Measurements from ENCODE around the gene RASAL2.

The RASAL2 gene

DNA sequence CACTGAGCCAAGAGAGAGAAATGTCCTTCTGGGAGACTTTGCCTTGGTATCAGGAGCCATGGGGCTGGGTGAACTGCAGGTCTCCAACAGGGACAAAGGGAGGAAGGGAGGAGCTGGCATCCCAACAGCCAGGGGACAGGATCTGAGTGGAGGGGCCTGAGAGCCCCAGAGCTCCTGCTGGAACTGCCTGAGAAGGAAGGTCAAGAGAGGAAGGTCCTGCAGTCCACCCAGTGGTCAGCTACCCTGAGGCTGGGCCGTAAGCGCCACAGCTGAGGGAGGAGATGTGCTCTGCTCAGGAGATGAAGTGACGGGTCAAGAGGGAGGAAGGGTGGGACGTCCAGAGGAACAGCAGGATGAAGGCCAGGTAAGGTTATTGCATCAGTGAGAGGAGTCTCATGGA, 410.4 kb downstream of the RASAL2 start:
- no peak overlapping the region for H3K27ac ChIP-seq
- no peak overlapping the region for H3K4me3 ChIP-seq (ENCODE audit: low read depth in 1 of 2, low read length in 1 of 2)
- no peak for TF ChIP-seq CTCF (IDR thresholded peaks at IDR 0.05)
- no peaks in the 10 kb centered on the region for H3K27me3 ChIP-seq
- no peaks in the 10 kb centered on the region for H3K9me3 ChIP-seq
- H3K4me1 ChIP-seq (ENCODE audit: control insufficient read depth in 1 of 2, insufficient read depth in 1 of 2, low read depth in 1 of 2, low read length in 1 of 2): no peaks in the 10 kb centered on the region
- H3K36me3 ChIP-seq: no peaks in the 10 kb centered on the region

- no peaks in the 10 kb centered on the region for H3K4me1 ChIP-seq (ENCODE audit: control insufficient read depth in 1 of 2, insufficient read depth in 1 of 2, low read depth in 1 of 2, low read length in 1 of 2)
- H3K36me3 ChIP-seq: no peaks in the 10 kb centered on the region
- no peak for TF ChIP-seq CTCF (IDR thresholded peaks at IDR 0.05)
- H3K4me3 ChIP-seq (ENCODE audit: low read depth in 1 of 2, low read length in 1 of 2): no peak overlapping the region
- H3K9me3 ChIP-seq: no peaks in the 10 kb centered on the region
- H3K27me3 ChIP-seq: no peaks in the 10 kb centered on the region
- H3K27ac ChIP-seq: no peak overlapping the region
Observed at GRCh38 chr1:178506177-178506576, 412.3 kb downstream of the RASAL2 start.

- Histone ChIP-seq H3K9me3 (no peaks in the 10 kb centered on the region), H3K36me3 (no peaks in the 10 kb centered on the region), H3K27me3 (no peaks in the 10 kb centered on the region), H3K4me1 (ENCODE audit: control insufficient read depth in 1 of 2, insufficient read depth in 1 of 2, low read depth in 1 of 2, low read length in 1 of 2) (no peaks in the 10 kb centered on the region), H3K27ac (no peak overlapping the region), H3K4me3 (ENCODE audit: low read depth in 1 of 2, low read length in 1 of 2) (no peak overlapping the region)
- TF ChIP-seq CTCF (IDR thresholded peaks at IDR 0.05): no peak
Observed at GRCh38 chr1:178506669-178507068, 412.8 kb downstream of the RASAL2 start.

DNA sequence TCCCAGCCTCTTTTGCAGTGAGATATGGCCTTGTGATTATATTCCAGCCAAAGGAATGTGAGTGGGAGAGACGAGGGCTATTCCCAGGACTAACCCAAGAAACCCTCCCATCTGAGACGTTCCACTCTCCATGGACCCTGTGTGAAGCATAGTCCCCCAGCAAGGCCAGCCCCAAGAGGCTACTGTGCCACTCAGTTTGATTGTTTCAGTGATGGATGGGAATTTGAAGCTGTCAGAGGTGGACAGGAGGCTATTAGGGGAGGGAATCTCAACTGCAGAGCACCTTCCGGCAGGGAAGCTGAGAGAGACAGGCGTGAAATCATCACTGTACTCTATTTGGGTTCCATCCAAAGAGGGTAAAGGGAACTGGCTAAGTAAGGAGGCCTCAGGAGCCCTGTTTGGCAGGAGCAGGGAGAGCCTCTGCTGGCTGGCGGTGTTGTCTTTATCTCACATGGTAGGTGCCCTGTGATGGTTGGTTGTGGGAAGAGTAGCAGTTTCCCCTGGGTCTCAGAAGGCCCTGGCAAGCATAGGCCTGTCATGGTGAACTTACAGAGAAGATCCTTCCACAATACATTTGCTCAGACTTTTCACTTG, 415.6 kb downstream of the RASAL2 start:
- H3K36me3 ChIP-seq: no peaks in the 10 kb centered on the region
- no peaks in the 10 kb centered on the region for H3K9me3 ChIP-seq
- no peak overlapping the region for H3K4me3 ChIP-seq (ENCODE audit: low read depth in 1 of 2, low read length in 1 of 2)
- H3K27ac ChIP-seq: no peak overlapping the region
- no peaks in the 10 kb centered on the region for H3K4me1 ChIP-seq (ENCODE audit: control insufficient read depth in 1 of 2, insufficient read depth in 1 of 2, low read depth in 1 of 2, low read length in 1 of 2)
- H3K27me3 ChIP-seq: no peaks in the 10 kb centered on the region
- no peak for TF ChIP-seq CTCF (IDR thresholded peaks at IDR 0.05)

DNA sequence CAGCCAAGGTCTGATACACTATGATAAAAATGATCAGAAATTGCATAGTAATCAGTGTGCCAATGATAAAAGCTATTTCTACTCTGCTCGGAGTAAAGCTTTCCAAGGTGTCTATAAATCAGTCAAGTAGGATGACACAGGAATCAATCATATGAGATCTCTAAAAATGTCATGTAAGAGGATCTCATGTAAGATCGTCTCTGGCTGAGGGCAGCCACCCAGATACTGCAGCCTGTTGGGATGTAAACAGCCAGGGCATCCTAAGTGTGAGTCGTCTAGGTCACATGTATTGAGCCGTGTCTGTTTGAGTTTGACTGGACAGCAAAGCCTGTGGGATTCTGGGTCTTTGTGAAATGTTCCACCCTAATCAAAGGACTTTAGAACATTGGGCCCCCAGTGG, 416.3 kb downstream of the RASAL2 start:
- no peak overlapping the region for H3K4me3 ChIP-seq (ENCODE audit: low read depth in 1 of 2, low read length in 1 of 2)
- no peaks in the 10 kb centered on the region for H3K4me1 ChIP-seq (ENCODE audit: control insufficient read depth in 1 of 2, insufficient read depth in 1 of 2, low read depth in 1 of 2, low read length in 1 of 2)
- H3K27ac ChIP-seq: no peak overlapping the region
- H3K27me3 ChIP-seq: no peaks in the 10 kb centered on the region
- no peak for TF ChIP-seq CTCF (IDR thresholded peaks at IDR 0.05)
- H3K36me3 ChIP-seq: no peaks in the 10 kb centered on the region
- no peaks in the 10 kb centered on the region for H3K9me3 ChIP-seq

All from neutrophil (primary cell).